ENCODE measurements around the gene FAM209B.
"Not testable (repeated sequence)": the region's sequence is repeated elsewhere in the genome, so short reads cannot be mapped to it uniquely, and the experiment has no call there.

- TF ChIP-seq CTCF, EP300, POLR2A (IDR thresholded peaks at IDR 0.05): not testable (repeated sequence)
Observed at GRCh38 chr20:56520746-56521354, 12.2 kb upstream of the FAM209B start.
